GM19023 (cell line): Measurements from ENCODE around the gene GMPR2.
"Not testable (repeated sequence)": the region's sequence is repeated elsewhere in the genome, so short reads cannot be mapped to it uniquely, and the experiment has no call there.

Experiments used
- ATAC-seq: cut with Tn5 transposase; IDR thresholded peaks from one replicate; pipeline ENCODE4 v1.9.1; 2021; ENCODE audit warnings: mild to moderate bottlenecking, moderate library complexity; ENCODE audit not compliant: unreplicated experiment

Gene GMPR2

GRCh38 chr14:24198814-24199524 is 33.8 kb upstream of the GMPR2 start:
- no peak for ATAC-seq

- not testable (repeated sequence) for ATAC-seq
Measured at GRCh38 chr14:24202538-24202937, 30.2 kb upstream of the GMPR2 start.

- not testable (repeated sequence) for ATAC-seq
Measured at GRCh38 chr14:24203249-24203886, 29.4 kb upstream of the GMPR2 start.

GRCh38 chr14:24204163-24205146 is 28.3 kb upstream of the GMPR2 start:
- no peak for ATAC-seq

- no peak for ATAC-seq
Measured at GRCh38 chr14:24206260-24207103, 26.2 kb upstream of the GMPR2 start.

DNA sequence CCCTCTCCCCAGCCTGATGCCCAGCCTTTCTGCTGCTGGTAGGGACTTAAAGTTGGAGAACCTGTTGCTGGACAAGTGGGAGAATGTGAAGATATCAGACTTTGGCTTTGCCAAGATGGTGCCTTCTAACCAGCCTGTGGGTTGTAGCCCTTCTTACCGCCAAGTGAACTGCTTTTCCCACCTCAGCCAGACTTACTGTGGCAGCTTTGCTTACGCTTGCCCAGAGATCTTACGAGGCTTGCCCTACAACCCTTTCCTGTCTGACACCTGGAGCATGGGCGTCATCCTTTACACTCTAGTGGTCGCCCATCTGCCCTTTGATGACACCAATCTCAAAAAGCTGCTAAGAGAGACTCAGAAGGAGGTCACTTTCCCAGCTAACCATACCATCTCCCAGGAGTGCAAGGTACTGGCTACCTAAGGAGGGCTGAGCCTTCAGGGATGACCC is 25.6 kb upstream of the GMPR2 start:
- ATAC-seq = no peak

GRCh38 chr14:24207625-24208024 is 25.1 kb upstream of the GMPR2 start:
- ATAC-seq = no peak

- ATAC-seq = no peak
Measured at GRCh38 chr14:24211311-24211710, 21.4 kb upstream of the GMPR2 start.

DNA sequence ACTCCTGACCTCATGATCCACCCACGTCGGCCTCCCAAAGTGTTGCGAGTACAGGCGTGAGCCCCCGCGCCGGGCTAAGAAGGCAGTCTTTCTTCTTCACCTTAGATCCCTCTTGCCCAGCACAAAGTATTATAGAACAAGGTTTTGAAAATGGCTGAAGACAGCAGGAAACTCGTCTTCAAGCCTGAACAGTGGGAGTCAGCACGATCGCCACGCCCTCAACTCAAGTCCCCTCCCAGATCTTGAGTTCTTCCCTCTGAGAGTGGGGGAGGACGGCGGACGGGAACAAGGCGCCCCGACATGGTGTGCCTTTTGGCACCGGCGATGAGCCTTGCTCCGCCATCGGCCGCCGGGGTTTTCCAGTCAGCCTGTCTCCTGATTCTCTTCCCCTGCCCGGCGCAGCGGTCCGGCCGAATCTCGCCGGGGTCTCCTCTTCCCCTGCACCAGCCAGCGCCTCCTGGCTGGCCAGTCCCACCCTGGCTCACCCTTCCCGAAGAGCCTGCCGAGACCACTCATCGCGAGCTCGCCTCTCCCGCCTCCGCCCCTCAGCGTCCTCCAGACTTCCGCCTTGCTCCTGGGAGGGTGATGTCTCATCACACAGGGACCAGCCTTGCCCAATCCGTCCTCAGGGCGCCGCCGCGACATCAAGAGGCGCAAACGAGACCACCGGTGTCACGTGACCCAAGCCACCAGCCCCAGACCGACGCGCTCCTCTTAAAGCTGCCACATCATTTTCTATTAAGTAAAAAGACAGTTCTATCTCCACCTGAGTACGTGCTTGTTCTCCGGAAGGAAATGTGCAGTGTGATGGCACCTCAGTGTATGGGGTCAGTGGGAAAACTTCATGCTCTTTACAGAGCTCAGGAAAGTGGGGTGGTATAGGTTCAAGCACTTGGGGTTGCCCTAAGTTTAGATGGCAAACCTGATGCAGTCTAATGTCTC is 19.5 kb upstream of the GMPR2 start, which contains the start of gene CHMP4A:
Gene CHMP4A (minus strand): TSS at position 565 of the 942 bp plus-strand sequence. CDS start 49 bp downstream, at position 516.
- peak; percentile 74 for ATAC-seq

- ATAC-seq = no peak
Measured at GRCh38 chr14:24213866-24214662, 18.7 kb upstream of the GMPR2 start.

GRCh38 chr14:24215495-24216344 is 17.0 kb upstream of the GMPR2 start, which contains the start of gene MDP1:
Gene MDP1, minus strand, starts transcription at chr14:24216066. Its CDS starts 111 bp downstream, at chr14:24215955.
- ATAC-seq = peak; percentile 72

- ATAC-seq = no peak
Measured at GRCh38 chr14:24216345-24216699, 16.4 kb upstream of the GMPR2 start.

- not testable (repeated sequence) for ATAC-seq
Measured at GRCh38 chr14:24216876-24217275, 15.9 kb upstream of the GMPR2 start.

DNA sequence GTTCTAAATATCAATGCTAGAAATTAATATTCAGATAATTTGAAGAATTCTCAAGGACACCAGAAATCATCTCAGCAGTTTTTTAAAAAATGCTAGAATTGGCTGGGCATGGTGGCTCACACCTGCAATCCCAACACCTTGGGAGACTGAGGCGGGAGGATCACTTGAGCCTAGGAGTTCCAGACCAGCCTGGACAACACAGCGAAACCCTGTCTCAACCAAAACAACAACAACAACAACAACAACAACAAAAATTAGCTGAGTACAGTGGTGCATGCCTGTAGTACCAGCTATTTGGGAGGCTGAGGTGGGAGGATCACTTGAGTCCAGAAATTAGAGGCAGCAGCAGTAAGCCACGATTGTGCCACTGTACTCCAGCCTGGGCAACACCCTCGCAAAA is 13.6 kb upstream of the GMPR2 start:
- ATAC-seq = no peak

DNA sequence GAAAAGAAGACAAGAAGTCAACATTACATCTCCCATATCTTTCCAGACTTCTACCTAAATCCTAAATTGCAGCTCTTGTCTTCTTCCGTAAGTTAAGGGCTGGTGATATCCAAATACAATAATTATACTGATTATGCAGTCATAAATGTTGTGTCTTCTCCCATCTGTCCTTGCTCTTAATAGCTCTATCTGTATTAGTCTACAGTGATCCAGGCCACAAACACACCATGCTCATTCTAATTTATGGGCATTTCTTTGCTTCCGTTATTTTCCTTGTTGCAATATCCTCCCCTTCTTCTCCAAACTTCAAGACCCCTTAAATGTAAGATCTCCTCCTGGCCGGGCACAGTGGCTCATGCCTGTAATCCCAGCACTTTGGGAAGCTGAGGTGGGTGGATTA is 13.2 kb upstream of the GMPR2 start:
- ATAC-seq = no peak

DNA sequence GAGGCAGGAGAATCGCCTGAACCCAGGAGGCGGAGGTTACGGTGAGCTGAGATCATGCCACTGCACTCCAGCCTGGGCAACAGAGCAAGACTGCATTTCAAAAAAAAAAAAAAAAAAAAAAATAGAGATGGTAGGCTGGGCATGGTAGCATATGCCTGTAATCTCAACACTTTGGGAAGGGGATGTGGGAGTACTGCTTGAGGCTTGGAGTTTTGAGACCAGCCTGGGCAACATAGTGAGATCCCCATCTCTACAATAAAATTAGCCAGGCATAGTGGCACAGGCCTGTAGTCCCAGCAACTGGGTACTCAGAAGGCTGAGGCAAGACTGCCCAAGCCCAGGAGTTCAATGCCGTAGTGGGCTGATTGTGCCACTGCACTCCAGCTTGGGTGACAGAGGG is 9.7 kb upstream of the GMPR2 start:
- ATAC-seq = not testable (repeated sequence)

DNA sequence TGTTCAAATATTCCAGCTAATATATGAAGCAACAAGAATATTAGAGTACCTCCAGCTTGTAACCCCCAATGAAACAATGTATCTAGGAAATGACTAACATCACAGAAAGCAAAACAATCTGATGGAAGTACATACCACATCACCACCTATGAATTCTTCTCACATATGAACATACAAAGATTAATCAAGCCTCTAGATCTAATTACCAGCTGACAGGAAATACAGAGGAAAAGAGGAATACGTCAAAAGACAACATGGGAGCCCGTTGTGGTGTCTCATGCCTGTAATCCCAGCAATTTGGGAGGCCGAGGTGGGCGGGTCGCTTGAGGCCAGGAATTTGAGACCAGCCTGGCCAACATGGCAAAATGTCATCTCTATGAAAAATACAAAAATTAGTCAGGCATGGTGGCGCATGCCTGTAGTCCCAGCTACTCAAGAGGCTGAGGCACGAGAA is 8.1 kb upstream of the GMPR2 start:
- no peak for ATAC-seq
